Heart left ventricle (tissue), 13 donors: ENCODE data around the gene RCAN3.

Source experiments
- CTCF ChIP-seq, 12 donors: fragments of 200-600 bp; sonication (generic) in 4 of 12; IDR thresholded peaks; one replicate each; pipeline versions ENCODE4 v1.5.0 to v1.8.0; 2018 to 2022; ENCODE audit warnings: antibody characterized with exemption in 12 of 12, mild to moderate bottlenecking in 5 of 12
- POLR2A ChIP-seq, 2 donors: fragments of 450-650 bp; IDR thresholded peaks; one replicate each; pipeline ENCODE4 v1.6.1; 2017; ENCODE audit warnings: antibody characterized with exemption in 2 of 2, mild to moderate bottlenecking in 2 of 2, moderate library complexity in 2 of 2
- donor health status: ischemic (EF 13 %, LVEDD 7.1; RV severe dilation, severe dysfunction).
- donor health status: DM: no; HTN: yes; CAD: no.
- donor health status: DM: no; HTN: no; CAD: no.
- donor health status: ischemic (EF 25% LVEDD 6.9; RV normal size, moderate dysfunction).
- donor health status: ischemic (EF 25% LVEDD 5.7; RV mildly dilated, moderate dysfunction).
- donor health status: ischemic (EF 35%, LVEDD 5.7; RV mildly dilated, moderate dysfunction).
- donor health status: nonischemic (EF 11% LVEDD 7.7; RV severe dilation, severe dysfunction).
- donor health status: DM: yes; HTN: yes; CAD: no.
- donor health status: PGD.
- donor health status: ischemic (EF 29% LVEDD 5.4; RV normal size, mild dysfunction).
- donor health status: nonischemic (EF 23%, LVEDD 6.1; RV moderate dilation, normal function).

- no peak for TF ChIP-seq CTCF (IDR thresholded peaks at IDR 0.05)
- TF ChIP-seq POLR2A (IDR thresholded peaks at IDR 0.05) = no peak
Measured at GRCh38 chr1:24584171-24584647, 81.6 kb downstream of the RCAN3 start.
